ENCODE data around the gene FAM114A1.
A peak's percentile ranks its signal among the peaks of the same experiment; 100 is the strongest.

Gene FAM114A1

GRCh38 chr4:38867478-38868058, at the start of gene FAM114A1:
FAM114A1 (plus strand) TSS chr4:38867806; CDS start chr4:38878079, 10,273 bp downstream.
- DNase-seq (ENCODE audit: low spot score) = peak; percentile 86

- no peak for DNase-seq (ENCODE audit: low spot score)
These were observed 49.1 kb upstream of the FAM114A1 start for GRCh38 chr4:38818441-38818976.

GRCh38 chr4:38819569-38819968, 48.0 kb upstream of the FAM114A1 start:
- no peak for DNase-seq (ENCODE audit: low spot score)

GRCh38 chr4:38820329-38821061, 47.1 kb upstream of the FAM114A1 start:
- no peak for DNase-seq (ENCODE audit: low spot score)

- DNase-seq (ENCODE audit: low spot score) = no peak
These were observed 45.9 kb upstream of the FAM114A1 start for GRCh38 chr4:38821739-38822138.

- no peak for DNase-seq (ENCODE audit: low spot score)
These were observed 44.8 kb upstream of the FAM114A1 start for GRCh38 chr4:38822748-38823303.

- DNase-seq (ENCODE audit: low spot score) = no peak
These were observed 43.8 kb upstream of the FAM114A1 start for GRCh38 chr4:38823766-38824165.

GRCh38 chr4:38829237-38829636, 38.4 kb upstream of the FAM114A1 start:
- no peak for DNase-seq (ENCODE audit: low spot score)

- DNase-seq (ENCODE audit: low spot score) = no peak
These were observed 36.0 kb upstream of the FAM114A1 start for GRCh38 chr4:38831653-38832052.

- DNase-seq (ENCODE audit: low spot score) = no peak
These were observed 35.4 kb upstream of the FAM114A1 start for GRCh38 chr4:38832206-38832605.

- DNase-seq (ENCODE audit: low spot score) = no peak
These were observed 34.7 kb upstream of the FAM114A1 start for GRCh38 chr4:38832624-38833528.

- DNase-seq (ENCODE audit: low spot score) = no peak
These were observed 33.0 kb upstream of the FAM114A1 start for GRCh38 chr4:38834570-38834969.

GRCh38 chr4:38837334-38837733, 30.3 kb upstream of the FAM114A1 start:
- DNase-seq (ENCODE audit: low spot score) = no peak

GRCh38 chr4:38837849-38838248, 29.8 kb upstream of the FAM114A1 start:
- DNase-seq (ENCODE audit: low spot score) = no peak

GRCh38 chr4:38842994-38843393, 24.6 kb upstream of the FAM114A1 start:
- no peak for DNase-seq (ENCODE audit: low spot score)

GRCh38 chr4:38846015-38846414, 21.6 kb upstream of the FAM114A1 start:
- no peak for DNase-seq (ENCODE audit: low spot score)

GRCh38 chr4:38855466-38855865, 12.1 kb upstream of the FAM114A1 start:
- no peak for DNase-seq (ENCODE audit: low spot score)

GRCh38 chr4:38856046-38856445, 11.6 kb upstream of the FAM114A1 start:
- no peak for DNase-seq (ENCODE audit: low spot score)

- DNase-seq (ENCODE audit: low spot score) = no peak
These were observed 10.9 kb upstream of the FAM114A1 start, which contains the start of gene TLR6 for GRCh38 chr4:38856524-38857337. TLR6 (minus strand) TSS chr4:38856817; CDS start chr4:38829473, 27,344 bp downstream.

GRCh38 chr4:38857354-38858096, 10.1 kb upstream of the FAM114A1 start:
- DNase-seq (ENCODE audit: low spot score) = peak; percentile 74

GRCh38 chr4:38858097-38858420, 9.5 kb upstream of the FAM114A1 start:
- DNase-seq (ENCODE audit: low spot score) = no peak
